ENCODE measurements around the gene ST6GALNAC6.
A peak's percentile ranks its signal among the peaks of the same experiment; 100 is the strongest.

ST6GALNAC6 gene

DNA sequence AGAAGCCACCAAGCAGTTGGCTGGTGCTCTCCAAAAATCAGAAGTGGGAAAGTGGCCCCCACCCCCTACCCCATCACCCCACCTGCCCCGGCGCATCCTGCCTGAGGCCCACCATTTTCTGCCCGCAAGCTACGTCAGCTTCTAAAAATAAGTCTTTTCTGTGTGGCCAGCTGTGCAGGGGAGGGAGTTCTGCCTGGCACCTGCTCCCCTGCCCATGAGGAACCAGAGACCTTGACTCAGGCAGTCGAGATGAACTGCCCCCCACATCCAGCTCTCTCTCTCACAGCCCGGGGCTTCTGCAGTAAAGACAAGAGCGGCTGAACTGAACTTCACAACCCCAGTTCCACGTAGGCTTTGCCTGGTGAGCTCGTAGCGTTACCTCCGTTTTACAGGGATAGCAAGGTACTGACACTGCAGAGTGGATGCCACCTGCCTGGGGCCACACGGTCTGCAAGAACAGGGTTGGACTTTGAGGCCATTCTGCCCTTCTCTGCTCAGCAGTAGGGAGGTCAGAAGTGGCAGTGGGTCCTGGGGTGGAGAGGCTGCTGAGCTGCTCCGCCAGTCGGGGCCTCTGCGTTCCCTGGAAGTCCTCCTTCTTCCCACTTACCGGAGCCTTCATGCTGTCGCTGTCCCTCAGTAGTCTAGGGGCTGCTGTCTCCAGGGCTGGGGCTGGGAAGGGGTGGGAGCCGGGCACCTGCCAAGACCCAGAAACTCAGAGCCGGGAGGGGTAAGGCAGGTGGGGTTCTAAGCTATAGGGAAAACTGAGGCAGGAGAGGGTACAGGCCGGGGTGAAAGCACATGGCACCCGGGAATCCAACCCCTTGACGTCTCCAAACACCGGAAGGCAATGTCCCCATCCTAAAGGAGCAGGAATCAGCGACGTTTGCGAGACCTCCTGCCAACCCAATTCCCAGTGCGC is 16.7 kb upstream of the ST6GALNAC6 start:
- DNase-seq: peak; percentile 43

- DNase-seq: no peak
Observed at GRCh38 chr9:127915325-127915752, 15.9 kb upstream of the ST6GALNAC6 start.

GRCh38 chr9:127913682-127914081 is 14.3 kb upstream of the ST6GALNAC6 start:
- DNase-seq: no peak

- no peak for DNase-seq
Observed at GRCh38 chr9:127912882-127913281, 13.5 kb upstream of the ST6GALNAC6 start.

DNA sequence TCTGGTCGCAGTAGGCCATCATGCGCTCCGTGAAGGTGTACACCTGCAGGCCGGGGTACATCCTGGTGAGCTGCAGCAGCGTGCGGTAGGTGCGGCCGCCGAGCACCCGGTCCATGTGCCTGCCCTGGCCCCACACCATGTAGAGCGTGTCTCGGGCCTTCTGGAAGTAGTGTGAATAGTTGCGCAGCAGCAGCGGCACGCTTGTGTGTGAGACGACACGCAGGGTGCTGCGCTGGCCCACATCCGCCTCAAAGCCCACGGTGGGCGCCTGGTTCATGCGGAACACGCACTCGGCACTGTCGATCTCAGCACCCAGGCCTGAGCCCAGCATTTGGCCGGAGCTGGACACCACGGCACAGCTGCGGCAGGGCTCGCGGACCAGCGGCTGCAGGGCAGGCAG is 12.9 kb upstream of the ST6GALNAC6 start:
- DNase-seq: no peak

- peak; percentile 43 for DNase-seq
Observed at GRCh38 chr9:127910613-127911205, 11.3 kb upstream of the ST6GALNAC6 start.

- DNase-seq: no peak
Observed at GRCh38 chr9:127909839-127910273, 10.5 kb upstream of the ST6GALNAC6 start.

DNA sequence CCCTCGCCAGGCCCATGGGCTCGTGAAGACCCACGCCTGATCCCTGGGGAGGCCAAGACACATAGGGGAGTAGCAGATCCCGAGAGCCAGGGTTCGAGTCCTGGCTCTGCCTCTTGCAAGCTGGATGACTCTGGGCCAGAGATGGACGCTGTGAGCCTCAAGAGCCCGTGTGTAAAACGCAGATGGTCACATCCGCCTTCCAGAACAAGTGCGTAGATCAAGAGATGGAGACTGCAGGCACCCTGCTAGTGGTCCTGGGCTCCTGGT is 9.2 kb upstream of the ST6GALNAC6 start:
- no peak for DNase-seq

DNA sequence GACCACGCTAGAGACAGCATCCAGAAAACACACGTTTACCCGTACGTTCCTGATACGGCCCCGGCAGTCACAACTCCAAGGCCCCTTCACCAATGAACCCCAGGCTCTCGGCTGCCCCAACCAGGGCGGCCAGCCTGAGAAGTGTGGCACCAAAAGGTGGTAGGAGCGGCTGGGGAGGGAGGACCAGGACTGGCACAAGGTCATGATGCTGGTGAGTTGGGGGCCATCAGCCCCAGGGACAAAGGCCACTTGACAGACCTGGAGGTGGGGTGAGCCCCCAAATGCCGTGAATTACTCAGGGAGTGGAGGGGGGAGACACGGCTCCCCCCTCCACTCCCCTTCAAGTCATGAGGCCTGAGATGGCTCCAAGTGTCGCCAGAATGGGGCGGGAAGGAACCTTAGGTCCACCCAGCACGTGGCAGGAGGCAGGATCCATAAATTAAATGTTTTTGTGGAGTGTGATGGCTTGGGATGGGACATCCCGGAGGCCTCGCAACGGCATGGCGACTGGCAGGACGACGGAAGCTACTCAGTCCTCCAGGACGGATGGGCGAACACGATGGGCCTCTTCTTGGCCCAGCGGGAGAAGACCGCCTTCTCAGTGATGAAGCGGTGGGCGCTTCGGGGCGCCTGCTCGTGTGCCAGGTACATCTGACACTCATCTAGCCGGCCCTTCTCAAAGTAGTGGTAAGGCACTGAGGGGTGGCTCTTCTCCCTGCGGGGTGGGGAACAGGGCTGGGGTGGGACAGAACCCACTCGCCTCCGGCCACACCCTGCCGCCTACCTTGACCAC is 8.7 kb upstream of the ST6GALNAC6 start:
- DNase-seq: no peak

- DNase-seq: peak; percentile 81
Observed at GRCh38 chr9:127905788-127906191, 6.4 kb upstream of the ST6GALNAC6 start.

GRCh38 chr9:127905004-127905728 is 5.8 kb upstream of the ST6GALNAC6 start:
- DNase-seq: peak; percentile 81

DNA sequence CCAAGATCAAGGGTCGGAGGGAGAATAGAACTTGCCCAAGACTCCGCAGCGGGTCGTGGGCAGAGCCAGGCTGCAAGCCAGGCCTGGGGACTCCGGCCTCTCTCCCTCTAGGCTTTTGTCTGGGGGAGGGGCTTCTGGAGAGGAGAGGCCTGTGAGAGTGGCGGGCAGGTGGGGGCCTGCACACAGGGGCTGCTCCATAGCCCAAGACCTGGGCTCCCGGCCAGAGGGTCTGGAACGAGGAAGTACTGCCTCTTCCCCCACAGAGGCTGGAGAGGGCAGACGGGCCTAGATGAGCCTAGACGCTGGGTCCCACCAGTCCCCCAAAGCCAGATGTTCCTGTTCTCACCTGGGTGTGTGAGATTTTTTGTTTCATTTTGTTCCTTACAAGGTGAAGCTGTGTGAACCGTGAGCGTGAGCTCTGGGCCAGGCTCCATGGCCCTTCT is 5.2 kb upstream of the ST6GALNAC6 start:
- DNase-seq: peak; percentile 19

DNA sequence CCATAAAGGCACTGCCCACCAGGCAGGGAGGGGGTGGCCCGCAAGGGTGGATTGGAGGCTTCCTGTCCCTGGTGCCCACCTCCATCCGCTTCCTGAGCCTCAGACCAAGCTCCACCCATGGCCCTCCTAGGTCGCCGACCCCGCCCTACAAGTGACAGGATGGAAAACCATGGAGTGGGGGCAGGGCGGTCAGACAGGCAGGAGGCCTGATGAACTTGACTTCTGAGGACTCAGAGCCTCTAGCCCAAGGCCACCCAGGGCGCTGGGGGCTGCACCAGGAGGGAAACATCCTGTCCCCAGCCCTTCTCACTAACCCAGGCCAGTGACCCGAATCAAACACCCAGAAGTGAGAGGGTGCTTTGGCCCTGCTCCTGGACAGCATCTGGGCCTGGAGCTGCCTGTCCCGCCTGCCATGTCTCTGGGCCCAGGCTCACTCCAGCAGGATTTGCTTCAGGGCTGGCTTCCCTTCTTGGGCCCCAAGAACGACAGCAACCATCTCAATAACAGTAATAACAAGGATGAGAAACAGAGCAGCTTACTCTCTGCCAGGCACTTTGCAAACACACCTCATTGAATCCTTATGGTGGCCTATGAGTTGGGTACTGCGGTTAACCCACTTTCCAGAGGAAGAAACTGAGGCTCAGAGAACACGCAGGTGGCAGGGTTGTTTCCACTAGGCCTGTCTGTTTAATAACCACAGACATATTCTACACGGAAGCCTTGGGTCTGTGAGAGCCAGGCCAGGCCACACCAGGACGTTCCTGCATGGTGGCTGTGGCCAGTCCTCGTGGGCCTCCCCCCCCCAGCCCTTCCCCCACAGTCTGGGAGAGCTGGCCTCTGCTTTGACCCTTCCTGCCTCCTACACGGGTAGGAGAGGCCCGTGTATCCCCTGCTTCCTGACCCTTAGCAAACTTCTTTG is 4.4 kb upstream of the ST6GALNAC6 start:
- DNase-seq: peak; percentile 81

DNA sequence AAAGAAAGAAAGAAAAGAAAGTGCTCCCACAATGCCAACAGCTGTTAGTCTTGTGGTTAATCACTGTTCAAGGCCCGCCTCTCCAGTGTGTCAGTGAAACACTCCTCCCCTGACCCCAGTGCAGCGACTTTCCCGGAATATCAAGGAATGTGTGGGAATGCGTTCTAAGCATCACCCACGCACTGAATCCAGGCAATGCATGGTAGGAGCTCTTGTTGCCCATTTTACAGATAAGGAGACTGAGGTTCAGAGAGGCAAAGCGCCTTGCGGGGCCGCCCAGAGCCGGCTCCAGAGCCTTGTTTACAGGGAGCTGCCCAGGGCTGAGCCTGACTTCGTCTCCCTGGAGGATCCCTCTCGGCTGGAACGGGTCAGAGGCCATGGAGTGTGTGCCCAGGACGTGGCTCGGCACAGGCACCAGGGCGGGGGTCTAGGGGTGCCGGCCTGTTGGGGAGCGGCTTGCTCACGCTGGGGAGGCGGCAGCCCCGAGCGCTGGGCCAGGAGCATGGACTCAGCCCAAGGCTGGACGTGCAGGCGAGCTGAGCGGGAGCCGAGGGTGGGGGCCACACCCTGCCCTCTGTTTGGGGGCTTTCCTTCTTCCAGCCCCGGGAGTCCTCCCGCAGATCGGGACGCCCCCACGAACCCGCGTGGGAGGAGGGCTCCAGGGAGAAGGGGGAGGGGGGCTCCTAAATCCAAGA is 823 bp downstream of the ST6GALNAC6 start:
- peak; percentile 23 for DNase-seq

DNA sequence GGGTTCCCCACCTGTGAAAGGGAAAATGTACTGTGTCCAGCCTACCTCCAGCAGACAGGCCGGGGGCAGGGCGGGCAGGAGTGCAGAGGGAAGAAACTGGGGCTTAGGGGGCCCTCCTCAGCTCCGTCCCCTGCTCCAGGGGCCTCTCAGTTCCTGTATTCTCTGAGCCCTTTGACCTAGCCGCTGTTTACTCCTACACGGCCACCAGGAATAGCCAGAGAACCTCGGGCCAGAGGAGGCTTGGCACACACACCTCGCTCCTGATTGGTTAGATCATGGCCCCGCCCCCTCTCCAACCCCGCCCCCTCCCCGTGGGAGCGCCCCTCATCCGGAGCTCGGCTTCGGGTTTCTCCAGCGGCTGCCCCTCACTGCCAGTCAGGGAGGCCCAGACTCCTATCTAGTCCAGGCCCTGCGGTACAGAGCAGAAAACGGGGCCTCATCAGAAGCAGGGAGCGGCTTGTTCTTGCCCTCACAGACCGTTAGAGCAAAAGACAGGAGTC is 2.2 kb downstream of the ST6GALNAC6 start:
- peak; percentile 58 for DNase-seq

- DNase-seq: no peak
Observed at GRCh38 chr9:127896395-127897192, 2.8 kb downstream of the ST6GALNAC6 start.

DNA sequence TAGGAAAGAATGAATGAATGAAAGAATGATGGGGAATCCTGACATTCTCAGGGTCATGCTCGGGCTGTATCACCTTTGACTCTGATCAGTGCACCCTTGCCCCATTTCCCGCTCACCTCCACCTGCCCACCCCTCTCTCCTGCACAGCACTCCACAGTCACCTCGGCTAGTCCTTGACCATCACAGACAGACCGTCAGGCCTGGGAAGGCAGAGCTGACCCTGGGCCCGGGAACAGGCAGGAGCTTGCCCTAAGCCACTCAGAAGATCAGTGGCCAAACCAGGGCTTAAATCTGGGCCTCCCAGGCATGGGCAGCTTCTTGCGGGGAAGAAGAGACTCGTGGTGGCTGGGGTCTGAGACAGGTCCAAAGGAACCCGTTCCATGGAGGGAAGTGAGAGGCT is 3.6 kb downstream of the ST6GALNAC6 start:
- no peak for DNase-seq

- DNase-seq: no peak
Observed at GRCh38 chr9:127893392-127893791, 6.0 kb downstream of the ST6GALNAC6 start.

DNA sequence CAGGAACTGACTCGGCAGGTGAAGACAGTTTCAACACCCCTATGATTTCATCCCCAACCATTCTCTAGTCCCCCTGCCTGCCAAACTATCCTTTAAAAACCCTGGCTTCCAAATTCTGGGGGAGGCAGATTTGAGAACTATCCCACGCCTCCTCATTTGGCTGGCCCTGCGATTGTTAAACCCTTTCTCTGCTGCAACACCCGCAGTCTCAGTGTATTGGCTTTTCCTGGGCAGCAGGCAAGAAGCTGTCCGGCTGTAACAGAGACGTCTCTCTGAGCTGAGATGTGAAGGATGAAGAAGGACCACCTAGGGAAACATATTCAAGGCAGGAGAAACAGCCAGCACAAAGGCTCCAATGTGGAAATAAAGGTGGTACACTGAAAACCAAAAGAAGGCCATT is 6.6 kb downstream of the ST6GALNAC6 start:
- no peak for DNase-seq

DNA sequence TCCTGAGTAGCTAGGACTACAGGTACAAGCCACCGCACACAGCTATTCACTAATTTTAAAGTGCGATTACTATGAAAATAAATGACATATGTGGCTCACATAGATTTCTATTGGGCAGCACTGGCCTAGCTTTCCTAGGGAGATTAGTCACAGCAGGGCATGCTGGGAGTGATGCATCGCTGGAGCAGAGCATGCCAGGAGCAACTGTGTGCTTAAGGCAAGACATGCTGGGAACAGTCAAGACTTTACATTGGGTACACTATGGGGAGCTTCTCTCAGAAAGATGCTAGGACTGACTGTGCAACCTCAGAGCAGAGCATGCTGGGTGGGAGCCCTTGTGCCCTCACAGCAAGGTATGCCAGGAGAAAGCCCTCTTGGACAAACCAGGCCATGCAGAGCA is 9.3 kb downstream of the ST6GALNAC6 start:
- DNase-seq: no peak
